Adrenal gland (tissue), 12 donors: ENCODE results near the gene SORL1. TPM values are rescaled to one million over a fixed set of nuclear protein-coding genes. Genes with fewer than 3 reads are reported as not detected.

Experiments
- DNase-seq, 7 donors: peaks; one replicate each; pipeline ENCODE4 v3.0.0-alpha.2; 2019 to 2020
- H3K27ac ChIP-seq, 5 donors: fragments of 200-600 bp; sonication (generic) in 4 of 5; 1 replicate in 3 of 5; 2 replicates in 2 of 5; pipeline versions ENCODE4 v1.5.1 to v1.8.0; 2016 to 2020; ENCODE audit warnings: mild to moderate bottlenecking in 1 of 5
- H3K27me3 ChIP-seq: fragments of 200-600 bp; 2 replicates; pipeline ENCODE4 v1.8.0; 2021
- H3K36me3 ChIP-seq, 2 donors: fragments of 200-600 bp; replicated peaks in 1 of 2; 1 replicate in 1 of 2; 2 replicates in 1 of 2; pipeline versions ENCODE4 v1.5.1 to v1.8.0; 2018 to 2022
- H3K4me1 ChIP-seq, 2 donors: fragments of 200-600 bp; replicated peaks in 1 of 2; 1 replicate in 1 of 2; 2 replicates in 1 of 2; pipeline versions ENCODE4 v1.5.1 to v1.8.0; 2018 to 2021
- H3K4me3 ChIP-seq, 4 donors: fragments of 200-600 bp; sonication (generic) in 3 of 4; one replicate each; pipeline ENCODE4 v1.5.1; 2016 to 2018
- H3K9me3 ChIP-seq, 3 donors: fragments of 200-600 bp; sonication (generic) in 1 of 3; replicated peaks in 1 of 3; 1 replicate in 2 of 3; 2 replicates in 1 of 3; pipeline versions ENCODE4 v1.5.1 to v1.8.0; 2016 to 2021
- POLR2A ChIP-seq, 2 donors: fragments of 450-650 bp; IDR thresholded peaks; one replicate each; pipeline ENCODE4 v1.6.1; 2017; ENCODE audit warnings: antibody characterized with exemption in 2 of 2, mild to moderate bottlenecking in 2 of 2, moderate library complexity in 1 of 2
- WGBS, 4 donors: extraction: QIAGEN DNeasy Blood & Tissue Kit in 2 of 4; methylation state at CpG; one replicate each; pipeline versions ENCODE4 v1.1.5 to v1.1.7; 2013 to 2017; 5-methylcytosine and 5-hydroxymethylcytosine counted together
- intact Hi-C, 2 donors: fragments of 100-400 bp; cut with DNase I; formaldehyde crosslinking; loops; one replicate each; pipeline versions ENCODE4 v1.14.1 to v1.15.0; 2022 to 2023
- polyA plus RNA-seq, 3 donors: library from polyadenylated mRNA; stranded (reverse); fragments of 200-250 nt in 2 of 3; fragments of 350-450 nt in 1 of 3; fragmentation: Illumina TruSeq in 1 of 3; extraction: RNeasy Lipid Tissue Mini Kit (QIAGEN cat#74804) in 1 of 3; gene quantifications; one replicate each; pipeline ENCODE4 v1.2.3, GENCODE V29; 2013 to 2014
- total RNA-seq, 9 donors: library from RNA; depleted of rRNA in 4 of 9; stranded (reverse); fragments of >200 nt in 4 of 9; fragments of 120-200 nt in 1 of 9; fragmentation: NEBNext Ultra II Directional in 1 of 9; extraction: Animal tissue kit (Norgen Biotek cat#: 25700) in 1 of 9; gene quantifications; one replicate each; pipeline versions ENCODE4 v1.1.0 to v1.2.4, GENCODE V29; 2013 to 2023
- TF ChIP-seq, protein P1 (sequence below), 6 experiments: fragments of 450-650 bp in 4 of 6; fragments of 200-600 bp in 2 of 6; sonication (generic) in 1 of 6; IDR thresholded peaks; 1 replicate in 5 of 6; 2 replicates in 1 of 6; pipeline versions ENCODE4 v1.5.1 to v1.8.0; 2016 to 2021; ENCODE audit warnings: antibody characterized with exemption in 6 of 6, mild to moderate bottlenecking in 2 of 6, moderate library complexity in 1 of 6
- donor health status: healthy with polysubstance abuse.
- donor health status: Bipolar disorder and iron deficiency.
- donor health status: DM: yes; HTN: yes; CAD: no.
- donor health status: DM: no; HTN: no; CAD: no.
- donor health status: DM: no; HTN: no; CAD: no.
- donor health status: DM: yes; HTN: yes; CAD: no.

Gene SORL1
- total and polyA plus RNA-seq, 12 donors = 1.0 to 28.6 (median 8.9) TPM

DNA sequence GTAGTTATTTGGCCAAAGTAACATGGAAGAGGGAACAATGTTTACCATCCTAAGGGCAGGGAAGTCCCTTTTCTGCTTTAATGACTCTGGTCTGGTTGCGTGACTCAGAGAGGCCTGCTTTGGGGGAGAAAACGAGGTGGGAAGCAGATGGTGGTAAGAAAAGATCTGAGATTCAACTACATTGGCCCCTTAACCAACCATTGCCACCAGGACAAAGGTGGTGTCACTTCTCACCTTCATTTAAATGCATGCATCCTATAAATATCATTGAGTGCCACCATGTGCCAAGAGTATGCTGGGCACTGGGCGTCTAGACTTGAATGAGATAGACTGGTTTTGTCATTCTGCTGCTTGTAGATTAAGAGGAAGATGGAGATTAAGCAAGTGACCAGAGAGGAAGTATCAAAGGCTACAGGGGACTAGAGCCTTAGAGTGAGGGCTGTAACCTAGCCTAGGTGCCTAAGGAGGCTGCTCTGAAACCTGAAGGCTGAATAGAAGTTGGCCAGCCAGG lies 3.6 kb upstream of the SORL1 start:
- intact Hi-C loops = no loop called here
- no peaks in the 10 kb centered on the region for H3K9me3 ChIP-seq
- TF ChIP-seq POLR2A (IDR thresholded peaks at IDR 0.05) = no peak
- TF ChIP-seq, protein P1, sequence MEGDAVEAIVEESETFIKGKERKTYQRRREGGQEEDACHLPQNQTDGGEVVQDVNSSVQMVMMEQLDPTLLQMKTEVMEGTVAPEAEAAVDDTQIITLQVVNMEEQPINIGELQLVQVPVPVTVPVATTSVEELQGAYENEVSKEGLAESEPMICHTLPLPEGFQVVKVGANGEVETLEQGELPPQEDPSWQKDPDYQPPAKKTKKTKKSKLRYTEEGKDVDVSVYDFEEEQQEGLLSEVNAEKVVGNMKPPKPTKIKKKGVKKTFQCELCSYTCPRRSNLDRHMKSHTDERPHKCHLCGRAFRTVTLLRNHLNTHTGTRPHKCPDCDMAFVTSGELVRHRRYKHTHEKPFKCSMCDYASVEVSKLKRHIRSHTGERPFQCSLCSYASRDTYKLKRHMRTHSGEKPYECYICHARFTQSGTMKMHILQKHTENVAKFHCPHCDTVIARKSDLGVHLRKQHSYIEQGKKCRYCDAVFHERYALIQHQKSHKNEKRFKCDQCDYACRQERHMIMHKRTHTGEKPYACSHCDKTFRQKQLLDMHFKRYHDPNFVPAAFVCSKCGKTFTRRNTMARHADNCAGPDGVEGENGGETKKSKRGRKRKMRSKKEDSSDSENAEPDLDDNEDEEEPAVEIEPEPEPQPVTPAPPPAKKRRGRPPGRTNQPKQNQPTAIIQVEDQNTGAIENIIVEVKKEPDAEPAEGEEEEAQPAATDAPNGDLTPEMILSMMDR (IDR thresholded peaks at IDR 0.05) = no peak
- no peaks in the 10 kb centered on the region for H3K27me3 ChIP-seq
- no peak overlapping the region for H3K27ac ChIP-seq
- no peak overlapping the region for H3K4me3 ChIP-seq
- WGBS, 4 donors = 51 to 84% (median 60%) methylated on average over 3 of the region's 3 CpGs
- peaks cover 3 to 6% of the 10 kb centered on the region in 2 donors for H3K4me1 ChIP-seq
- no peak for DNase-seq
- H3K36me3 ChIP-seq = no peaks in the 10 kb centered on the region

DNA sequence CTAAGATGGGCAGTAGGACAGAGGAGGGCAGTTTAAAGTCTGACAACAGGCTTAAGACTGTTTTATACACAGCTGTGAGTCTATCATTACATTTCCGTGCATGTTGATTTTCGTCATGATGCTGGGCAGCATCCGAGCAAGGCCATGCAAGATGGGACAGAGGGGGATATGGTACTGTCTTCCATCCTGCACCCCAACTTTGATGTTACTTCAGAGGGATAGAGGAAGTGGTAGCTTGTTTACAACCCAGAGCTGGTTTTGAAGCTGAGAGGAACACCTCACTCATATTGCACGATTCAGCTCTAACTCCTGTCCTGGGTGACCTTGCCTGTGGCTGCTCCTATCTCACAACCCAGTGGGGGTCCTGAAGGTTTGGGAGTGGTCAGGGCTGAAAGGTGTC lies 3.0 kb upstream of the SORL1 start:
- Histone ChIP-seq H3K4me1 (peaks cover 3 to 6% of the 10 kb centered on the region in 2 donors), H3K27me3 (no peaks in the 10 kb centered on the region), H3K36me3 (no peaks in the 10 kb centered on the region), H3K9me3 (no peaks in the 10 kb centered on the region), H3K4me3 (no peak overlapping the region), H3K27ac (no peak overlapping the region)
- WGBS, 4 donors = 82 to 84% (median 83%) methylated on average over 4 of the region's 4 CpGs
- intact Hi-C loops = no loop called here
- TF ChIP-seq POLR2A (IDR thresholded peaks at IDR 0.05) = no peak
- TF ChIP-seq, protein P1 (IDR thresholded peaks at IDR 0.05) = no peak
- DNase-seq = no peak

DNA sequence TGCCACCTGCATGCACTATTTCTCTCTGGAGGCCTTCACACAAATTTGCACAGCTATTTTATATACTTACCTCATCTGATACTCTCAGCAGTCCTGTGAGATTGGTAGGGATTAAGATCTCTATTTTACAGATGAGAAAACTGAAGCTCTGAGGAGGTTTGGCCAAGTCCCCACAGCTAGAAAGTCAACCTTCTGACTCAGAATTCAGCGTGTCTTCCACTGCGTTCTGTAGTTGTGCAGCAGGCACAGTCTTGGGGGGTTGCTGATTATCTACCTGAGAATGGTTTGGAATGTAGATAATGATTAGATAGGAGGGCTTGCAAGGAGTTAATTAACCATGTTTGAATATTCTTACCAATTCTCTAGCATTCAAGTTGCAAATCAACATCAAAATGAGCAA lies 2.5 kb upstream of the SORL1 start:
- DNase-seq = no peak
- H3K36me3 ChIP-seq = no peaks in the 10 kb centered on the region
- no peak for TF ChIP-seq POLR2A (IDR thresholded peaks at IDR 0.05)
- TF ChIP-seq, protein P1 (IDR thresholded peaks at IDR 0.05) = no peak
- H3K4me1 ChIP-seq = peaks cover 3 to 6% of the 10 kb centered on the region in 2 donors
- H3K27me3 ChIP-seq = no peaks in the 10 kb centered on the region
- no peaks in the 10 kb centered on the region for H3K9me3 ChIP-seq
- intact Hi-C loops = loop anchor here in 1 of 2 donors (5.0 kb wide), 1 partner anchor 143 kb away; no protein-coding TSS in a partner anchor
- WGBS, 4 donors = 80 to 100% (median 84%) methylated on average over 2 of the region's 2 CpGs
- no peak overlapping the region for H3K4me3 ChIP-seq
- no peak overlapping the region for H3K27ac ChIP-seq

DNA sequence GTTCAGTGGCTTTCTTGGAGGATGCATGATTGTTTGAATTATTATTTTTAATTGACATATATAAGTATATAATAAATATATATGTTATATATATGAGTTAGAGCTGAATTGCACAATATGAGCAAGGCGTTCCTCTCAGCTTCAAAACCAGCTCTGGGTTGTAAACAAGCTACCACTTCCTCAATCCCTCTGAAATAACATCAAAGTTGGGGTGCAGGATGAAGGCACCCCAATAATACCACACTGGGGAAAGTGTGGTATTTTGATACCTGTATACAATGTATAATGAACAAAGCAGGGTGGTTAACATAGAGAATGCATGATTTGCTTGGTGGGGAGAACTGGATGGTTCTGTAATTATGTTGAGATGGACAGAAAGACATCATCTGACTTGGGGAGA lies 1.7 kb upstream of the SORL1 start:
- no peak for TF ChIP-seq POLR2A (IDR thresholded peaks at IDR 0.05)
- TF ChIP-seq, protein P1 (IDR thresholded peaks at IDR 0.05) = no peak
- no peak overlapping the region for H3K4me3 ChIP-seq
- intact Hi-C loops = loop anchor here in 1 of 2 donors (5.0 kb wide), 1 partner anchor 142 kb away; no protein-coding TSS in a partner anchor
- H3K27ac ChIP-seq = no peak overlapping the region
- no peaks in the 10 kb centered on the region for H3K36me3 ChIP-seq
- peaks cover 3 to 6% of the 10 kb centered on the region in 2 donors for H3K4me1 ChIP-seq
- H3K9me3 ChIP-seq = no peaks in the 10 kb centered on the region
- no peaks in the 10 kb centered on the region for H3K27me3 ChIP-seq
- no peak for DNase-seq
- WGBS, 4 donors = 63 to 84% (median 82%) methylated on average over 1 of the region's 1 CpG
